GM18951 (cell line): ENCODE measurements around the gene SYNJ1.
"Not testable (repeated sequence)": the region's sequence is repeated elsewhere in the genome, so short reads cannot be mapped to it uniquely, and the experiment has no call there.

Experiments
- POLR2A ChIP-seq: IDR thresholded peaks from 4 replicates; pipeline ENCODE4 v1.6.1; 2011; ENCODE audit warnings: mild to moderate bottlenecking; ENCODE audit not compliant: insufficient read length, insufficient read depth; ENCODE audit errors: extremely low read depth
- in situ Hi-C: fragments of 300-500 bp; cut with MboI; formaldehyde crosslinking; loops from one replicate; pipeline ENCODE4 v1.12.0; 2022; ENCODE audit warnings: low sequenced_read_pairs, mixed read lengths, inconsistent platforms; ENCODE audit not compliant: unreplicated experiment

Gene SYNJ1

GRCh38 chr21:32719085-32719484, 8.7 kb downstream of the SYNJ1 start:
- in situ Hi-C loops = no loop called here
- no peak for TF ChIP-seq POLR2A

GRCh38 chr21:32717851-32718316, 9.9 kb downstream of the SYNJ1 start:
- in situ Hi-C loops = no loop called here
- no peak for TF ChIP-seq POLR2A

- in situ Hi-C loops = no loop called here
- TF ChIP-seq POLR2A = no peak
These were observed 11.3 kb downstream of the SYNJ1 start for GRCh38 chr21:32716486-32716885.

- in situ Hi-C loops = no loop called here
- no peak for TF ChIP-seq POLR2A
These were observed 14.1 kb downstream of the SYNJ1 start for GRCh38 chr21:32713726-32714125.

- in situ Hi-C loops = no loop called here
- TF ChIP-seq POLR2A = no peak
These were observed 15.2 kb downstream of the SYNJ1 start for GRCh38 chr21:32712641-32713040.

GRCh38 chr21:32712043-32712442, 15.8 kb downstream of the SYNJ1 start:
- no peak for TF ChIP-seq POLR2A
- in situ Hi-C loops = no loop called here

- in situ Hi-C loops = no loop called here
These were observed 16.8 kb downstream of the SYNJ1 start for GRCh38 chr21:32710987-32711386.

GRCh38 chr21:32710069-32710784, 17.6 kb downstream of the SYNJ1 start:
- no peak for TF ChIP-seq POLR2A
- in situ Hi-C loops = no loop called here

More at GRCh38 chr21:32710987-32711386, 16.8 kb downstream of the SYNJ1 start:
- no peak for TF ChIP-seq POLR2A

- TF ChIP-seq POLR2A = no peak
- in situ Hi-C loops = no loop called here
These were observed 19.7 kb downstream of the SYNJ1 start for GRCh38 chr21:32708069-32708468.

GRCh38 chr21:32705901-32706300, 21.9 kb downstream of the SYNJ1 start:
- in situ Hi-C loops = no loop called here
- TF ChIP-seq POLR2A = no peak

- in situ Hi-C loops = no loop called here
- no peak for TF ChIP-seq POLR2A
These were observed 22.7 kb downstream of the SYNJ1 start for GRCh38 chr21:32705139-32705538.

- in situ Hi-C loops = no loop called here
These were observed 25.1 kb downstream of the SYNJ1 start for GRCh38 chr21:32702702-32703101.

GRCh38 chr21:32698971-32699693, 28.7 kb downstream of the SYNJ1 start:
- in situ Hi-C loops = no loop called here
- no peak for TF ChIP-seq POLR2A

More at GRCh38 chr21:32702702-32703101, 25.1 kb downstream of the SYNJ1 start:
- TF ChIP-seq POLR2A = no peak

GRCh38 chr21:32698286-32698685, 29.5 kb downstream of the SYNJ1 start:
- no peak for TF ChIP-seq POLR2A
- in situ Hi-C loops = no loop called here

- in situ Hi-C loops = not testable (repeated sequence)
These were observed 32.3 kb downstream of the SYNJ1 start for GRCh38 chr21:32695482-32695881.
